Colonic mucosa (tissue), 4 donors: ENCODE data around the gene VPS37C. TPM values are rescaled to one million over a fixed set of nuclear protein-coding genes. Genes with fewer than 3 reads are reported as not detected.

Experiments
- DNase-seq: peaks from one replicate; pipeline ENCODE4 v3.0.0-alpha.2; 2020
- H3K27ac ChIP-seq: fragments of 200-600 bp; one replicate; pipeline ENCODE4 v1.8.0; 2021
- H3K27me3 ChIP-seq: fragments of 200-600 bp; one replicate; pipeline ENCODE4 v1.8.0; 2021
- H3K36me3 ChIP-seq: fragments of 200-600 bp; one replicate; pipeline ENCODE4 v1.8.0; 2021
- H3K4me1 ChIP-seq: fragments of 200-600 bp; one replicate; pipeline ENCODE4 v1.8.0; 2021; ENCODE audit warnings: mild to moderate bottlenecking
- H3K4me3 ChIP-seq: fragments of 200-600 bp; one replicate; pipeline ENCODE4 v1.8.0; 2021
- H3K9ac ChIP-seq, 2 donors: one replicate each; pipeline ENCODE4 v1.7.0; 2013; ENCODE audit warnings: control low read depth in 2 of 2, low read depth in 2 of 2, low read length in 2 of 2
- H3K9me3 ChIP-seq: fragments of 200-600 bp; one replicate; pipeline ENCODE4 v1.8.0; 2021
- CTCF ChIP-seq: fragments of 200-600 bp; IDR thresholded peaks from one replicate; pipeline ENCODE4 v1.8.0; 2022; ENCODE audit warnings: antibody characterized with exemption, mild to moderate bottlenecking
- intact Hi-C: fragments of 100-400 bp; cut with DNase I; formaldehyde crosslinking; loops from one replicate; pipeline ENCODE4 v1.14.1; 2022
- total RNA-seq, 2 donors: library from RNA; stranded (reverse); fragmentation: NEBNext Ultra II Directional in 1 of 2; extraction: Animal tissue kit (Norgen Biotek cat#: 25700) in 1 of 2; gene quantifications; one replicate each; pipeline ENCODE4 v1.2.1, GENCODE V29; 2021
- donor health status: healthy.
- donor health status: DM: no; HTN: no; CAD: no.
- donor health status: DM: no; HTN: no; CAD: no.

The VPS37C gene
- total RNA-seq, 2 donors from 2014 or later: 26.8 to 35.4 TPM

GRCh38 chr11:61162092-61162941 lies 1.1 kb upstream of the VPS37C start:
- peak overlapping the region; percentile 51 for H3K4me3 ChIP-seq
- peak overlapping the region; percentile 94 for H3K27ac ChIP-seq
- no peaks in the 10 kb centered on the region for H3K9me3 ChIP-seq
- no peaks in the 10 kb centered on the region for H3K36me3 ChIP-seq
- no peak for TF ChIP-seq CTCF
- H3K9ac ChIP-seq: peak overlapping the region; percentile 20 to 80
- DNase-seq: no peak
- peaks cover 3% of the 10 kb centered on the region for H3K4me1 ChIP-seq
- intact Hi-C loops: no loop called here
- H3K27me3 ChIP-seq: no peaks in the 10 kb centered on the region

- Histone ChIP-seq H3K4me3 (peak overlapping the region; percentile 51), H3K9ac (peak overlapping the region; percentile 68 to 80), H3K36me3 (no peaks in the 10 kb centered on the region), H3K27ac (peak overlapping the region; percentile 94), H3K9me3 (no peaks in the 10 kb centered on the region), H3K4me1 (peaks cover 3% of the 10 kb centered on the region), H3K27me3 (no peaks in the 10 kb centered on the region)
- intact Hi-C loops: no loop called here
- no peak for TF ChIP-seq CTCF
- DNase-seq: no peak
These were observed 588 bp downstream of the VPS37C start for GRCh38 chr11:61160487-61161189.

- TF ChIP-seq CTCF: no peak
- H3K27me3 ChIP-seq: no peaks in the 10 kb centered on the region
- H3K36me3 ChIP-seq: no peaks in the 10 kb centered on the region
- no peaks in the 10 kb centered on the region for H3K9me3 ChIP-seq
- H3K27ac ChIP-seq: peak overlapping the region; percentile 94
- H3K4me1 ChIP-seq: peaks cover 4% of the 10 kb centered on the region
- DNase-seq: peak; percentile 57
- peak overlapping the region; percentile 12 to 28 for H3K9ac ChIP-seq
- H3K4me3 ChIP-seq: no peak overlapping the region
- intact Hi-C loops: no loop called here
These were observed 2.4 kb downstream of the VPS37C start for GRCh38 chr11:61158691-61159381.

- H3K4me3 ChIP-seq: no peak overlapping the region
- no peaks in the 10 kb centered on the region for H3K9me3 ChIP-seq
- H3K9ac ChIP-seq: peak overlapping the region in 1 of 2 donors; percentile 12
- no peaks in the 10 kb centered on the region for H3K36me3 ChIP-seq
- no peak for TF ChIP-seq CTCF
- H3K4me1 ChIP-seq: peaks cover 13% of the 10 kb centered on the region
- intact Hi-C loops: no loop called here
- H3K27ac ChIP-seq: peak overlapping the region; percentile 94
- H3K27me3 ChIP-seq: no peaks in the 10 kb centered on the region
- DNase-seq: no peak
These were observed 3.5 kb downstream of the VPS37C start for GRCh38 chr11:61157743-61158142.

GRCh38 chr11:61155741-61156140 lies 5.5 kb downstream of the VPS37C start:
- DNase-seq: no peak
- H3K9me3 ChIP-seq: no peaks in the 10 kb centered on the region
- no peak overlapping the region for H3K9ac ChIP-seq
- no peak overlapping the region for H3K4me3 ChIP-seq
- peak overlapping the region; percentile 11 for H3K27ac ChIP-seq
- no peaks in the 10 kb centered on the region for H3K27me3 ChIP-seq
- no peaks in the 10 kb centered on the region for H3K36me3 ChIP-seq
- no peak for TF ChIP-seq CTCF
- peaks cover 22% of the 10 kb centered on the region for H3K4me1 ChIP-seq
- intact Hi-C loops: no loop called here
